ENCODE results near the gene NAV2.

DNA sequence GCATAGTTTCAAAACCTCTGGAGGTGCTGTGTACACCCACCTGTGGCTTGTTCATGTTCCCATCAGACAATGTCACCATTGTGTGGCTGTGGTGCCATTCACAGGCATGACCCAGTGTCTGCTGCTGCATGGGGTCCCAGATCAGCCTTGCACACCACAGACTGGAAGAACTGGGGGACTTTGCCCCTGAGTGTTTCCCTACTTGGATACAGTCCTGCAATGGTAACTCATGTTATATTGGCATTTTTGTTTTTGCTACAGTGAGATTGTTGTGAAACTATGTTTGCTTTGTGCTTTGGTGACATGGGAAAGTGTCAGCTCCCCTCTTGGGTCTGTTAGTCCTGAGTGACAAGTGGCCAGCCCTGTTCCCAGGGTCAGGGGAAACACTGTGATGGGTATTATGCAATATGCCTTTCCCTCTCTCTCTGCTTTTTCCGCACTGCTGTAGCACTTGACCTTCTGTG lies 108.8 kb downstream of the NAV2 start:
- TF ChIP-seq, protein P1, sequence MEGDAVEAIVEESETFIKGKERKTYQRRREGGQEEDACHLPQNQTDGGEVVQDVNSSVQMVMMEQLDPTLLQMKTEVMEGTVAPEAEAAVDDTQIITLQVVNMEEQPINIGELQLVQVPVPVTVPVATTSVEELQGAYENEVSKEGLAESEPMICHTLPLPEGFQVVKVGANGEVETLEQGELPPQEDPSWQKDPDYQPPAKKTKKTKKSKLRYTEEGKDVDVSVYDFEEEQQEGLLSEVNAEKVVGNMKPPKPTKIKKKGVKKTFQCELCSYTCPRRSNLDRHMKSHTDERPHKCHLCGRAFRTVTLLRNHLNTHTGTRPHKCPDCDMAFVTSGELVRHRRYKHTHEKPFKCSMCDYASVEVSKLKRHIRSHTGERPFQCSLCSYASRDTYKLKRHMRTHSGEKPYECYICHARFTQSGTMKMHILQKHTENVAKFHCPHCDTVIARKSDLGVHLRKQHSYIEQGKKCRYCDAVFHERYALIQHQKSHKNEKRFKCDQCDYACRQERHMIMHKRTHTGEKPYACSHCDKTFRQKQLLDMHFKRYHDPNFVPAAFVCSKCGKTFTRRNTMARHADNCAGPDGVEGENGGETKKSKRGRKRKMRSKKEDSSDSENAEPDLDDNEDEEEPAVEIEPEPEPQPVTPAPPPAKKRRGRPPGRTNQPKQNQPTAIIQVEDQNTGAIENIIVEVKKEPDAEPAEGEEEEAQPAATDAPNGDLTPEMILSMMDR (optimal IDR thresholded peaks at IDR 0.05 in 1 of 3, IDR thresholded peaks at IDR 0.05 in 1 of 3, conservative IDR thresholded peaks at IDR 0.05 in 1 of 3; ENCODE audit: extremely low read depth in 1 of 3, insufficient read depth in 2 of 3, low read length in 3 of 3) = no peak
- no peak for TF ChIP-seq EZH2 (IDR thresholded peaks at IDR 0.05; ENCODE audit: low read length)
